22Rv1 (cell line): Measurements from ENCODE around the gene PPP1R9B.

ENCODE experiments used
- H3K27ac ChIP-seq: fragments of 450-650 bp; 2 replicates; pipeline ENCODE4 v1.5.1; 2017
- ZFX ChIP-seq: fragments of 450-650 bp; IDR thresholded peaks from 2 replicates; pipeline ENCODE4 v1.6.1; 2017; ENCODE audit warnings: antibody characterized with exemption, borderline replicate concordance
- TF ChIP-seq, protein P1 (sequence below): fragments of 450-650 bp; IDR thresholded peaks from 2 replicates; pipeline ENCODE4 v1.5.1; 2017; ENCODE audit warnings: mild to moderate bottlenecking

Gene PPP1R9B

DNA sequence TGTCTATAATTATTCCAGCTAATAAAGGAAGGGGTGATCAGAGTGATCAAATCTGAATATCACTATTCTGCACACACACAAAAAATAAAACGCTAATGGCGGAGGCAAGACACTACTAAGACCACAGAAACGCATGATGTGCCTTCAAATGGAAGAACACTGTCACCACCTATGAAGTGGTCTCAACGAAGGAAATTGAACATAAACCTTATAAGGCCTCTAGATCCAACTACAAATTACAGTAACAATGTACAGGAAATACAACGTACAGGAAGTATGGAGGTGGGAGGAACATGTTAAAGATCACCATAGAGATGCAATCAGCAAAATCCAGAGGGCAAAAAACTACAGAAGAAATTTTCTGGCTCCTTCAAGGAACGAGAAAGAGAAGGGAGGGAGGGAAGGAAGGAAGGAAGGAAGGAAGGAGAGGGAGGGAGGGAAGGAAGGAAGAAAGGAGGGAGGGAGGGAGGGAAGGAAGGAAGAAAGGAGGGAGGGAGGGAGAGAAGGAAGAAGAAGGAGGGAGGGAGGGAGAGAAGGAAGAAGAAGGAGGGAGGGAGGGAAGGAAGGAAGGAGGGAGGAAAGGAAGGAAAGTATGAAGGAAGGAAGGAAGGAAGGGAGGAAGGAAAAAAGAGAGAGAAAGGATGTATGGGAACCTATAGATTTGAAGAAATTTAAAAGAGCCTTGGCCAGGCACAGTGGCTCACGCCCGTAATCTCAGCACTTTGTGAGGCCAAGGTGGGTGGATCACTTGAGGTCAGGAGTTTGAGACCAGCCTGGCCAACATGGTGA is 12.2 kb upstream of the PPP1R9B start:
- TF ChIP-seq ZFX: no peak
- TF ChIP-seq, protein P1, sequence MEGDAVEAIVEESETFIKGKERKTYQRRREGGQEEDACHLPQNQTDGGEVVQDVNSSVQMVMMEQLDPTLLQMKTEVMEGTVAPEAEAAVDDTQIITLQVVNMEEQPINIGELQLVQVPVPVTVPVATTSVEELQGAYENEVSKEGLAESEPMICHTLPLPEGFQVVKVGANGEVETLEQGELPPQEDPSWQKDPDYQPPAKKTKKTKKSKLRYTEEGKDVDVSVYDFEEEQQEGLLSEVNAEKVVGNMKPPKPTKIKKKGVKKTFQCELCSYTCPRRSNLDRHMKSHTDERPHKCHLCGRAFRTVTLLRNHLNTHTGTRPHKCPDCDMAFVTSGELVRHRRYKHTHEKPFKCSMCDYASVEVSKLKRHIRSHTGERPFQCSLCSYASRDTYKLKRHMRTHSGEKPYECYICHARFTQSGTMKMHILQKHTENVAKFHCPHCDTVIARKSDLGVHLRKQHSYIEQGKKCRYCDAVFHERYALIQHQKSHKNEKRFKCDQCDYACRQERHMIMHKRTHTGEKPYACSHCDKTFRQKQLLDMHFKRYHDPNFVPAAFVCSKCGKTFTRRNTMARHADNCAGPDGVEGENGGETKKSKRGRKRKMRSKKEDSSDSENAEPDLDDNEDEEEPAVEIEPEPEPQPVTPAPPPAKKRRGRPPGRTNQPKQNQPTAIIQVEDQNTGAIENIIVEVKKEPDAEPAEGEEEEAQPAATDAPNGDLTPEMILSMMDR: no peak
- H3K27ac ChIP-seq: no peak overlapping the region

- TF ChIP-seq, protein P1: no peak
- no peak for TF ChIP-seq ZFX
- no peak overlapping the region for H3K27ac ChIP-seq
Measured at GRCh38 chr17:50161911-50162288, 11.4 kb upstream of the PPP1R9B start.

DNA sequence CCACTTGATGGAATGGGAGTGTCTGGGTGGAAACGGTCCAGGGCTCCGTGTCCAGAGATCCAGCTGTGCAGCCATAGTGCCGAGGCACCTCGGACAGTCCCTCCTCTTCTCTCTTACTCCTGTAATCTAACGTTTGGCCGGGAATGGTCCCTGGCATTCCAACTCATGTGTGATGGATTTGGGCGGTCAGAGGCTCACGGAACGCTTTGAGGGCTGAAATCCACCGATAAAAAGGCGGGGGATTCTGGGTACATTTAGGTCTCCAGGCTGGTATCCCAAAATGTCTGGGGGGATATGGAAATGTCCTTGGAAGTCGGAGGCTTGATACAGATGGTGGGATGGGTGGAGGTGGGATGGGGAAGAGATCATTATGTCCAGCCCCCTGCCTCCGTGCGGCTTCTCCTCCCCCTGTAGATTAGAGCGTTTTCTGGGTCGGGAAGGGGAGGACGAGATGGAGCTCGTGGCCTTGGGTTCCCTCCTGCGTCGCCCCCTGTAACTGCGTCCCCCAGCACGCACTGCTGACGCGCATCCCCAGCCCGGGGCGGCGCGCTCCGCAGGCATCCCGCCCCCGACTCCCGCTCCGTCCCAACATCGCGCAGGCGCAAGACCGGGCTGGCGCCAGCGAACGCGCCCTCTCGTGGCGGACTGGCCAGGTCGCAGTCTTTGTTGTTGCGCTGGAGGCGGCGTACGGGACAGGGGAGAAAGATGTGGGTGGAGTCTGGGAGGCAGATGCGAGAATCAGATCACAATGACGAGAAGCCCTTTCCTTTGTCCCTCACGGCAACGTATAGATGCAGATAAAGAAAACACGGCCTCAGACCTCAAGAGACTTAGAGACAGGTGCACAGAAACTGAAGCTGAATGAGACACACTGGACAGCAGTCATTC is 10.8 kb upstream of the PPP1R9B start:
- H3K27ac ChIP-seq: peak overlapping the region; percentile 37
- TF ChIP-seq, protein P1: peak; percentile 98
- TF ChIP-seq ZFX: no peak

- H3K27ac ChIP-seq: no peak overlapping the region
- TF ChIP-seq ZFX: no peak
- TF ChIP-seq, protein P1: no peak
Measured at GRCh38 chr17:50157891-50158290, 7.4 kb upstream of the PPP1R9B start.

GRCh38 chr17:50155115-50155819 is 4.8 kb upstream of the PPP1R9B start:
- no peak overlapping the region for H3K27ac ChIP-seq
- TF ChIP-seq, protein P1: no peak
- no peak for TF ChIP-seq ZFX

DNA sequence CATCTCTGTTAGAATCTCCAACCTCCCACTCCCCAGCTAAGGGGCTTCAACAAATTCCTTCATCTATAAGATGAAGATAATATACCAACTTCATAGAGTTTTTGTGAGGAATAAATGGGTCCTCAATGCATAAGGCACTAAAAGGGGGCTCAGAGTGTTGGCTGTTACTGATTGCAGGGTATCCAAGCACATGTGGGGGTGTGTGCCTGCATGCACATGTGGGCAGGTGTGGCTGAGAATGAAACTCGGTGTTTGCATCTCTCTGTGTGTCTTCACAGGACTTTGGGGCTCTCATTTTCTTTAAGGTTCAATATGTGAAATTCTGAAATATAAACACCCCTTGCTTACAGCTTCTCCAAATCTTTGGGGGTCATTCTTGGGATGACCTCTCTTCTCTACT is 4.1 kb upstream of the PPP1R9B start:
- H3K27ac ChIP-seq: no peak overlapping the region
- TF ChIP-seq, protein P1: no peak
- TF ChIP-seq ZFX: no peak
